Transverse colon (tissue), 4 donors: Measurements from ENCODE around the gene PCED1A. TPM values are rescaled to one million over a fixed set of nuclear protein-coding genes. Genes with fewer than 3 reads are reported as not detected.

Source experiments
- DNase-seq: peaks from one replicate; pipeline ENCODE4 v3.0.0-alpha.2; 2019
- H3K27ac ChIP-seq, 4 donors: fragments of 200-600 bp; sonication (generic); 2 replicates each; pipeline ENCODE4 v1.5.1; 2016 to 2018; ENCODE audit warnings: inconsistent platforms in 4 of 4
- H3K27me3 ChIP-seq: fragments of 200-600 bp; sonication (generic); 2 replicates; pipeline ENCODE4 v1.5.1; 2017; ENCODE audit warnings: inconsistent platforms
- H3K36me3 ChIP-seq, 4 donors: fragments of 200-600 bp; sonication (generic); 2 replicates each; pipeline ENCODE4 v1.5.1; 2017 to 2019; ENCODE audit warnings: inconsistent platforms in 4 of 4
- H3K4me1 ChIP-seq, 4 donors: fragments of 200-600 bp; sonication (generic); 2 replicates each; pipeline ENCODE4 v1.5.1; 2017 to 2020; ENCODE audit warnings: inconsistent platforms in 4 of 4
- H3K4me3 ChIP-seq, 4 donors: fragments of 200-600 bp; sonication (generic); 1 replicate in 1 of 4; 2 replicates in 3 of 4; pipeline versions ENCODE4 v1.5.1 to v1.6.1; 2017 to 2019; ENCODE audit warnings: inconsistent platforms in 4 of 4
- H3K9me3 ChIP-seq, 2 donors: fragments of 200-600 bp; sonication (generic); 2 replicates each; pipeline ENCODE4 v1.5.1; 2017 to 2019; ENCODE audit warnings: inconsistent platforms in 2 of 2
- CTCF ChIP-seq, 5 experiments: fragments of 200-600 bp in 3 of 5; fragments of 450-650 bp in 2 of 5; sonication (generic) in 3 of 5; IDR thresholded peaks; 1 replicate in 2 of 5; 2 replicates in 3 of 5; pipeline ENCODE4 v1.5.1; 2016 to 2017; ENCODE audit warnings: antibody characterized with exemption in 5 of 5, inconsistent platforms in 3 of 5, mild to moderate bottlenecking in 2 of 5, moderate library complexity in 1 of 5
- EP300 ChIP-seq: sonication (generic); formaldehyde crosslinking; IDR thresholded peaks from one replicate; pipeline ENCODE4 v1.6.1; 2017; ENCODE audit warnings: antibody characterized with exemption, low read depth
- POLR2A ChIP-seq: fragments of 450-650 bp; IDR thresholded peaks from one replicate; pipeline ENCODE4 v1.6.1; 2016; ENCODE audit warnings: antibody characterized with exemption, mild to moderate bottlenecking, moderate library complexity
- POLR2AphosphoS5 ChIP-seq, 3 donors: sonication (generic); formaldehyde crosslinking; IDR thresholded peaks; one replicate each; pipeline ENCODE4 v1.6.1; 2016; ENCODE audit warnings: antibody characterized with exemption in 3 of 3
- WGBS, 2 donors: methylation state at CpG; one replicate each; pipeline ENCODE4 v1.1.5; 2018; ENCODE audit warnings: low coverage in 1 of 2; 5-methylcytosine and 5-hydroxymethylcytosine counted together
- in situ Hi-C, 4 donors: fragments of 200-750 bp; cut with MboI; loops; one replicate each; pipeline versions ENCODE4 v1.15.0 to v1.15.1; 2017; ENCODE audit warnings: low sequenced_read_pairs in 3 of 4, low pct_ligation_motif_present in 1 of 4, low pct_unique_long_range_greater_than_20kb in 1 of 4
- intact Hi-C: fragments of 100-400 bp; cut with DNase I; formaldehyde crosslinking; loops from one replicate; pipeline ENCODE4 v1.15.1; 2023; ENCODE audit warnings: low total_unique reads
- total RNA-seq, 4 donors: library from RNA; depleted of rRNA; stranded (reverse); fragments of >200 nt; gene quantifications; one replicate each; pipeline ENCODE4 v1.1.0, GENCODE V29; 2016

The PCED1A gene
- total RNA-seq, 4 donors from 2014 or later = 15.5 to 85.7 (median 36.6) TPM

DNA sequence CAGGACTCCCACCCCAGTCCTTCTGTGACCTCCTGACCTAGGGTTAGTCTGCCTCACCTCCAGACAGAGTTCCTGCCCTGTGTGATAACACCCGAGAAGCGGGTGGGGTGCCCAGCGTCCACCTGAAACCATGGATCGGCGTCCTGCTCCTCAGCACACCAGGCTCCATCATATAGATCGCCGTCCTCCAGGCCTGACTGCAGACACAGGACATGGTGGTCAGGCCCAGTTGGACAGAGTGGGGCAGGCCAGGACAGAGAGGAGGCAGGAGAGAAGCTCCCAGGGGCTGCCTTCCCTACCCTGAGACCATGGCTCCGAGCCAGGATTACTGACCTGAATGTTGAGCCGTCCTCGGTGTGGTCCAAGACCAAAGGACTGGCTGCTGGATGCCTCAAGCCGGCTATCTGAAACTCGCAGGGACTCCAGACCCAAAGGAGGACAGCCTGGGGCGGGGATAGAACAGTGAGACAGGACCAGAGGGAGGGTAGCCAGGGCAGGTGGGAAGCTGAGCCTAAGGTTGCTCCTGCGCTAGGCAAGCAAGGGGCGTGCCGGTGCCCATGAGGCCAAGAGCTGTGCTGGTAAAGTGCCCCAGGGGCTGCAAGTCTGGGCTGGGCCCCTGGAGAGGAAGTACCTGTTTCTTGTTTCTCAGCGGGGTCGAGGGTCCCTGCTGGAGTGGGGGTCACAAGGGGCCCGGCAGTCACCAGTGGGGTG lies 42.2 kb downstream of the PCED1A start:
- H3K27me3 ChIP-seq = peaks cover 60% of the 10 kb centered on the region
- no peak overlapping the region for H3K4me3 ChIP-seq
- in situ Hi-C loops = no loop called here
- intact Hi-C loops = loop anchor here (5.0 to 10.0 kb wide), 2 partner anchors 209 to 653 kb away; no protein-coding TSS in a partner anchor
- H3K36me3 ChIP-seq = no peaks in the 10 kb centered on the region
- DNase-seq = no peak
- peaks cover 0 to 20% (median 16%) of the 10 kb centered on the region in 4 donors for H3K4me1 ChIP-seq
- no peak for TF ChIP-seq EP300
- TF ChIP-seq POLR2A = no peak
- TF ChIP-seq CTCF (IDR thresholded peaks at IDR 0.05) = no peak
- TF ChIP-seq POLR2AphosphoS5 (IDR thresholded peaks at IDR 0.05) = no peak
- H3K27ac ChIP-seq = no peak overlapping the region
- no peaks in the 10 kb centered on the region for H3K9me3 ChIP-seq
- WGBS, 2 donors = 42 to 90% methylated on average over 2 to 19 of the region's 19 CpGs

- H3K27me3 ChIP-seq = peaks cover 51% of the 10 kb centered on the region
- no peak for DNase-seq
- no peak overlapping the region for H3K27ac ChIP-seq
- H3K9me3 ChIP-seq = no peaks in the 10 kb centered on the region
- no peak overlapping the region for H3K4me3 ChIP-seq
- WGBS, 2 donors = 65% methylated on average over 10 of the region's 16 CpGs; no CpG with 5 or more reads in 1 of the 2 donors
- in situ Hi-C loops = no loop called here
- H3K4me1 ChIP-seq = peaks cover 0 to 20% (median 16%) of the 10 kb centered on the region in 4 donors
- intact Hi-C loops = loop anchor here (5.0 to 10.0 kb wide), 2 partner anchors 210 to 653 kb away; no protein-coding TSS in a partner anchor
- no peaks in the 10 kb centered on the region for H3K36me3 ChIP-seq
- no peak for TF ChIP-seq POLR2AphosphoS5 (IDR thresholded peaks at IDR 0.05)
- TF ChIP-seq CTCF (IDR thresholded peaks at IDR 0.05) = no peak
- no peak for TF ChIP-seq POLR2A
- TF ChIP-seq EP300 = no peak
These were observed 43.1 kb downstream of the PCED1A start for GRCh38 chr20:2797136-2797983.

GRCh38 chr20:2796011-2796660 lies 44.3 kb downstream of the PCED1A start:
- H3K4me3 ChIP-seq = no peak overlapping the region
- 89% methylated on average over 13 of the region's 20 CpGs; no CpG with 5 or more reads in 1 of the 2 donors for WGBS, 2 donors
- intact Hi-C loops (loop anchor here (5.0 to 10.0 kb wide), 2 partner anchors 211 to 651 kb away; no protein-coding TSS in a partner anchor), in situ Hi-C loops (no loop called here)
- H3K4me1 ChIP-seq = peaks cover 0 to 17% (median 14%) of the 10 kb centered on the region in 4 donors
- H3K27ac ChIP-seq = no peak overlapping the region
- TF ChIP-seq POLR2A = no peak
- TF ChIP-seq EP300 = no peak
- no peak for TF ChIP-seq CTCF (IDR thresholded peaks at IDR 0.05)
- TF ChIP-seq POLR2AphosphoS5 (IDR thresholded peaks at IDR 0.05) = no peak
- no peak for DNase-seq
- H3K9me3 ChIP-seq = no peaks in the 10 kb centered on the region
- H3K27me3 ChIP-seq = peaks cover 45% of the 10 kb centered on the region
- H3K36me3 ChIP-seq = no peaks in the 10 kb centered on the region
